ENCODE data around the gene SLC17A5. TPM values are rescaled to one million over a fixed set of nuclear protein-coding genes. Genes with fewer than 3 reads are reported as not detected.
A peak's percentile ranks its signal among the peaks of the same experiment; 100 is the strongest.

Gene SLC17A5
- total and polyA plus RNA-seq, 10 of the 15 experiments (the other 5 are each of a cell fraction or from before 2014, with no cell fraction given): 2.3 to 7.2 (median 5.0) TPM

- TF ChIP-seq BCLAF1 (IDR thresholded peaks at IDR 0.05) (no peak), ESRRA (IDR thresholded peaks at IDR 0.05; ENCODE audit: low read length) (no peak), MLLT1 (IDR thresholded peaks at IDR 0.05) (no peak), E4F1 (IDR thresholded peaks at IDR 0.05; ENCODE audit: borderline replicate concordance, partially characterized antibody) (no peak), ATF2 (IDR thresholded peaks at IDR 0.05; ENCODE audit: low read length) (peak; percentile 85), HDGF (IDR thresholded peaks at IDR 0.05) (no peak), STAT3 (IDR thresholded peaks at IDR 0.05; ENCODE audit: low read depth, low read length) (no peak), MEF2B (IDR thresholded peaks at IDR 0.05; ENCODE audit: partially characterized antibody, poor library complexity, severe bottlenecking) (peak; percentile 67), NBN (IDR thresholded peaks at IDR 0.05) (0 out of 2 replicates have a peak, but pooled peaks have one; percentile 57), HCFC1 (IDR thresholded peaks at IDR 0.05; ENCODE audit: low read length) (no peak), PKNOX1 (IDR thresholded peaks at IDR 0.05) (peak; percentile 77), IRF4 (IDR thresholded peaks at IDR 0.05; ENCODE audit: low read depth, low read length) (peak; percentile 44; the same call in 1 of the 2 replicates), JUNB (IDR thresholded peaks at IDR 0.05) (peak; percentile 80), CREB1 (IDR thresholded peaks at IDR 0.05; ENCODE audit: low read depth) (peak; percentile 23; the same call in 1 of the 2 replicates), SPI1 (IDR thresholded peaks at IDR 0.05; ENCODE audit: borderline replicate concordance, insufficient read depth, low read depth, low read length) (peak; percentile 94), SREBF2 (IDR thresholded peaks at IDR 0.05; ENCODE audit: low read length) (no peak), SUZ12 (IDR thresholded peaks at IDR 0.05; ENCODE audit: unreplicated experiment) (no peak), NR2F1 (conservative IDR thresholded peaks at IDR 0.05) (peak; percentile 74), YY1 (IDR thresholded peaks at IDR 0.05; ENCODE audit: low read depth, low read length) (0 out of 2 replicates have a peak, but pooled peaks have one; percentile 15)
Measured at GRCh38 chr6:73560853-73561407, 92.9 kb downstream of the SLC17A5 start (continued).
